Loucy (cell line): ENCODE results near the gene EVX1.

Experiments
- H2AFZ ChIP-seq: fragments of 200-600 bp; sonication (generic); 2 replicates; pipeline ENCODE4 v1.6.0; 2016; ENCODE audit warnings: antibody characterized with exemption, mild to moderate bottlenecking, low read length, moderate library complexity
- H3F3A ChIP-seq: fragments of 200-600 bp; 2 replicates; pipeline ENCODE4 v1.6.0; 2016; ENCODE audit warnings: antibody characterized with exemption, low read depth, mild to moderate bottlenecking
- H3K27me3 ChIP-seq: fragments of 200-600 bp; sonication (generic); 2 replicates; pipeline ENCODE4 v1.6.1; 2014; ENCODE audit warnings: low read length, mild to moderate bottlenecking; ENCODE audit not compliant: insufficient read depth, poor library complexity, severe bottlenecking
- H3K36me3 ChIP-seq: fragments of 200-600 bp; sonication (generic); 2 replicates; pipeline ENCODE4 v1.6.1; 2016; ENCODE audit warnings: low read length; ENCODE audit not compliant: insufficient read depth
- H3K4me1 ChIP-seq: fragments of 200-600 bp; sonication (generic); 2 replicates; pipeline ENCODE4 v1.5.1; 2014; ENCODE audit warnings: low read length, mild to moderate bottlenecking; ENCODE audit not compliant: insufficient read depth, poor library complexity, severe bottlenecking
- H3K4me2 ChIP-seq: fragments of 200-600 bp; sonication (generic); 2 replicates; pipeline ENCODE4 v1.6.0; 2014; ENCODE audit warnings: antibody characterized with exemption, low read length, low read depth, mild to moderate bottlenecking; ENCODE audit not compliant: poor library complexity, severe bottlenecking
- H3K4me3 ChIP-seq: fragments of 200-600 bp; sonication (generic); 2 replicates; pipeline ENCODE4 v1.5.1; 2014; ENCODE audit warnings: low read length, mild to moderate bottlenecking, mixed read lengths; ENCODE audit not compliant: poor library complexity, severe bottlenecking
- H3K79me2 ChIP-seq: fragments of 200-600 bp; sonication (generic); 2 replicates; pipeline ENCODE4 v1.6.1; 2014; ENCODE audit warnings: low read length; ENCODE audit not compliant: insufficient read depth
- H3K9ac ChIP-seq: fragments of 200-600 bp; sonication (generic); 2 replicates; pipeline ENCODE4 v1.6.0; 2014; ENCODE audit warnings: mild to moderate bottlenecking, low read depth, low read length, moderate library complexity; ENCODE audit not compliant: poor library complexity, severe bottlenecking
- H3K9me2 ChIP-seq: fragments of 200-600 bp; sonication (generic); replicated peaks from 2 replicates; pipeline ENCODE4 v1.6.1; 2016; ENCODE audit warnings: low read depth, low read length, mixed read lengths
- H3K9me3 ChIP-seq: fragments of 200-600 bp; sonication (generic); 2 replicates; pipeline ENCODE4 v1.6.1; 2014; ENCODE audit warnings: mild to moderate bottlenecking, antibody characterized with exemption, low read length, low read depth; ENCODE audit not compliant: insufficient read depth
- H4K20me1 ChIP-seq: fragments of 200-600 bp; sonication (generic); 2 replicates; pipeline ENCODE4 v1.6.0; 2014; ENCODE audit warnings: antibody characterized with exemption, low read length, mild to moderate bottlenecking; ENCODE audit not compliant: insufficient read depth, poor library complexity, severe bottlenecking
- EZH2phosphoT487 ChIP-seq: fragments of 200-600 bp; IDR thresholded peaks from 2 replicates; pipeline ENCODE4 v1.6.1; 2018; ENCODE audit warnings: antibody characterized with exemption, mild to moderate bottlenecking, moderate library complexity, borderline replicate concordance
- TF ChIP-seq, protein P1 (sequence below): fragments of 200-600 bp; sonication (generic); conservative IDR thresholded peaks from 2 replicates; pipeline ENCODE4 v1.5.1; 2014; ENCODE audit warnings: mild to moderate bottlenecking, antibody characterized with exemption, low read length

EVX1 gene

GRCh38 chr7:27213433-27214238 is 29.0 kb upstream of the EVX1 start:
- H2AFZ ChIP-seq, result no peak overlapping the region
- H3K9ac ChIP-seq, result no peak overlapping the region
- no peaks in the 10 kb centered on the region for H3K27me3 ChIP-seq
- no peaks in the 10 kb centered on the region for H3K9me2 ChIP-seq
- no peaks in the 10 kb centered on the region for H3K79me2 ChIP-seq
- no peak overlapping the region for H3K4me2 ChIP-seq
- no peaks in the 10 kb centered on the region for H3K9me3 ChIP-seq
- no peak overlapping the region for H3K4me3 ChIP-seq
- H3F3A ChIP-seq, result no peaks in the 10 kb centered on the region
- TF ChIP-seq, protein P1, sequence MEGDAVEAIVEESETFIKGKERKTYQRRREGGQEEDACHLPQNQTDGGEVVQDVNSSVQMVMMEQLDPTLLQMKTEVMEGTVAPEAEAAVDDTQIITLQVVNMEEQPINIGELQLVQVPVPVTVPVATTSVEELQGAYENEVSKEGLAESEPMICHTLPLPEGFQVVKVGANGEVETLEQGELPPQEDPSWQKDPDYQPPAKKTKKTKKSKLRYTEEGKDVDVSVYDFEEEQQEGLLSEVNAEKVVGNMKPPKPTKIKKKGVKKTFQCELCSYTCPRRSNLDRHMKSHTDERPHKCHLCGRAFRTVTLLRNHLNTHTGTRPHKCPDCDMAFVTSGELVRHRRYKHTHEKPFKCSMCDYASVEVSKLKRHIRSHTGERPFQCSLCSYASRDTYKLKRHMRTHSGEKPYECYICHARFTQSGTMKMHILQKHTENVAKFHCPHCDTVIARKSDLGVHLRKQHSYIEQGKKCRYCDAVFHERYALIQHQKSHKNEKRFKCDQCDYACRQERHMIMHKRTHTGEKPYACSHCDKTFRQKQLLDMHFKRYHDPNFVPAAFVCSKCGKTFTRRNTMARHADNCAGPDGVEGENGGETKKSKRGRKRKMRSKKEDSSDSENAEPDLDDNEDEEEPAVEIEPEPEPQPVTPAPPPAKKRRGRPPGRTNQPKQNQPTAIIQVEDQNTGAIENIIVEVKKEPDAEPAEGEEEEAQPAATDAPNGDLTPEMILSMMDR, result no peak
- no peak for TF ChIP-seq EZH2phosphoT487
- no peaks in the 10 kb centered on the region for H4K20me1 ChIP-seq
- H3K4me1 ChIP-seq, result no peaks in the 10 kb centered on the region
- H3K36me3 ChIP-seq, result no peaks in the 10 kb centered on the region

DNA sequence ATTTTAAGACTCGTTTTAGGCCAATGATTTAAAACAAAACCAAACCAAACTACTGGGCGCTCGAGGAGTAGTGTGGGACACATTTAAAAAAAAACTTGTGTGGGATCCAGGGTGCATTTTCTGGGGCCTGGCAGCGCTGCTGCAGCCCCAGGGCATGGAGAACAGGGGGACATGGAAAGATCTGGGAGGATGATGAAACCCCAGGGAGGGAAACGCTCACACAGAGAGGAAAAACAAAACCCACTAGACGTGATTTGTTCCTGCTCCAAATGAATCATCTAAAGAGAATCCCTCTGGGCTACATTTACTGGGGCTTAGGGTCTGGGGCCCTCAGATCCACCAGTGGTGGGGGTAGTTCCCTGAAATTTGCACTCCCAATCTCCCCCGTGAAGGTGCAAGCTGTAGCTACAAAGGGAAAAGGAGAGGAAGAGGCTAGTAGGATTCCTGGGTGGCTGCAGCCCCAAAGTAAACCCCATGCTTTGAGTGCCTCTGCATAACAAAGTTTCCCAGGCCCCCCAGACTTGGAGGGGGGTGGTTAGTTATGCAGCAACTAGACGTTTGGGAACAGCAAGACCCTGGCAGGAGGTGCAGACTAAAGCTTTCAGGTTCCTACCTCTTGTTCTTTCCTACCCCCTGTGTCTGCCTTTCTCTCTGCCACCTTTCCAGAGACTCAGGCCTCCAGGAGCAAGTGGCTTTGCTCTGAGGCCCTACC is 28.2 kb upstream of the EVX1 start:
- TF ChIP-seq, protein P1, result no peak
- no peak for TF ChIP-seq EZH2phosphoT487

DNA sequence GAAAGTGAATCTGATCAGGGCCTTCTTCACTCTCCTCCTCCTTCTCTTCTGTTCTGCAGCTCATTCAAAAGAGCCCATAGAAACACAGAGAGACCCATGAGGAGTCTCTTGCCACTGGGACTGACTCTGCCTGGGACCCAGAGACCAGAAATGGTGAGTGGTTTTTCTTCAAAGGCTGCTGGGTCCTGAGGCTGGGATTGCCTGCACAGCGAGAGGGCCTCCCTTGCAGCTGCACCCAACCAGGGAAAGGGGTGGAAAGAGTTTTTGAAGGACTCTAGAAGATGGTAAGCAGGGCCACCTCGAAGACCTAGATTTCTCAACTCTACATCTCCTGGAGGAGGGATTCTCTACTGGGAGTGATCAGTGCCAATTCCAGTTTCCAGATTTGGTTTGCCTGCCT is 27.2 kb upstream of the EVX1 start:
- no peaks in the 10 kb centered on the region for H3K9me2 ChIP-seq
- H3K79me2 ChIP-seq, result no peaks in the 10 kb centered on the region
- H3K36me3 ChIP-seq, result no peaks in the 10 kb centered on the region
- H3K27me3 ChIP-seq, result no peaks in the 10 kb centered on the region
- no peak overlapping the region for H3K4me2 ChIP-seq
- no peak overlapping the region for H2AFZ ChIP-seq
- H3K9ac ChIP-seq, result no peak overlapping the region
- H4K20me1 ChIP-seq, result no peaks in the 10 kb centered on the region
- H3K4me3 ChIP-seq, result no peak overlapping the region
- no peak for TF ChIP-seq EZH2phosphoT487
- TF ChIP-seq, protein P1, result no peak
- no peaks in the 10 kb centered on the region for H3F3A ChIP-seq
- H3K4me1 ChIP-seq, result no peaks in the 10 kb centered on the region
- H3K9me3 ChIP-seq, result no peaks in the 10 kb centered on the region

More for the DNA sequence above, 28.2 kb upstream of the EVX1 start:
- H2AFZ ChIP-seq, result no peak overlapping the region
- H3K9me2 ChIP-seq, result no peaks in the 10 kb centered on the region
- H3K4me1 ChIP-seq, result no peaks in the 10 kb centered on the region
- H3K9me3 ChIP-seq, result no peaks in the 10 kb centered on the region
- H4K20me1 ChIP-seq, result no peaks in the 10 kb centered on the region
- H3F3A ChIP-seq, result no peaks in the 10 kb centered on the region
- no peak overlapping the region for H3K4me2 ChIP-seq
- no peaks in the 10 kb centered on the region for H3K27me3 ChIP-seq
- H3K36me3 ChIP-seq, result no peaks in the 10 kb centered on the region
- no peaks in the 10 kb centered on the region for H3K79me2 ChIP-seq
- H3K4me3 ChIP-seq, result no peak overlapping the region
- no peak overlapping the region for H3K9ac ChIP-seq
